GM23338 (cell line): Measurements from ENCODE around the gene ARHGEF16. TPM values are rescaled to one million over a fixed set of nuclear protein-coding genes. Genes with fewer than 3 reads are reported as not detected.

Source experiments
- ATAC-seq: fragments of 200-7000 bp; cut with Tn5 transposase; 3 replicates; pipeline ENCODE4 v1.9.1; 2020
- DNase-seq: peaks from one replicate; pipeline ENCODE4 v3.0.0-alpha.2; 2015; ENCODE audit warnings: low spot score
- H2AFZ ChIP-seq: fragments of 200-600 bp; sonication (generic); 2 replicates; pipeline ENCODE4 v1.8.0; 2016; ENCODE audit warnings: antibody characterized with exemption, mild to moderate bottlenecking, moderate library complexity
- H3F3A ChIP-seq: fragments of 200-600 bp; sonication (generic); replicated peaks from 2 replicates; pipeline ENCODE4 v1.8.0; 2017; ENCODE audit warnings: antibody characterized with exemption, mixed run types, low read depth
- H3K27ac ChIP-seq: fragments of 200-600 bp; sonication (generic); 2 replicates; pipeline ENCODE4 v1.6.1; 2016; ENCODE audit warnings: low read depth
- H3K27me3 ChIP-seq: fragments of 200-600 bp; sonication (generic); 2 replicates; pipeline ENCODE4 v1.8.0; 2016; ENCODE audit warnings: mild to moderate bottlenecking, mixed run types, moderate library complexity; ENCODE audit not compliant: insufficient read depth
- H3K36me3 ChIP-seq: fragments of 200-600 bp; sonication (generic); 2 replicates; pipeline ENCODE4 v1.8.0; 2016; ENCODE audit warnings: mild to moderate bottlenecking; ENCODE audit not compliant: insufficient read depth
- H3K4me1 ChIP-seq: fragments of 200-600 bp; sonication (generic); 2 replicates; pipeline ENCODE4 v1.8.0; 2016; ENCODE audit warnings: mild to moderate bottlenecking, moderate library complexity; ENCODE audit not compliant: insufficient read depth
- H3K4me2 ChIP-seq: fragments of 200-600 bp; sonication (generic); 2 replicates; pipeline ENCODE4 v1.7.1; 2017; ENCODE audit warnings: mixed run types
- H3K4me3 ChIP-seq: fragments of 200-600 bp; sonication (generic); 2 replicates; pipeline ENCODE4 v1.6.1; 2016; ENCODE audit warnings: mixed run types
- H3K79me2 ChIP-seq: fragments of 200-600 bp; sonication (generic); replicated peaks from 2 replicates; pipeline ENCODE4 v1.8.0; 2017; ENCODE audit warnings: mild to moderate bottlenecking; ENCODE audit not compliant: insufficient read depth
- H3K9me2 ChIP-seq: fragments of 200-600 bp; sonication (generic); 2 replicates; pipeline ENCODE4 v1.8.0; 2017; ENCODE audit not compliant: insufficient read depth
- H4K20me1 ChIP-seq: fragments of 200-600 bp; sonication (generic); replicated peaks from 2 replicates; pipeline ENCODE4 v1.8.0; 2017; ENCODE audit warnings: mild to moderate bottlenecking; ENCODE audit not compliant: insufficient read depth
- H3K27ac Mint-ChIP-seq: 2 replicates; pipeline ENCODE4 v1.8.0; 2020; ENCODE audit warnings: inconsistent platforms, mild to moderate bottlenecking, moderate library complexity, mixed read lengths
- H3K27me3 Mint-ChIP-seq: 3 replicates; pipeline ENCODE4 v1.8.0; 2022; ENCODE audit warnings: low read depth, mild to moderate bottlenecking, moderate library complexity, mixed read lengths, inconsistent platforms; ENCODE audit not compliant: insufficient read depth, poor library complexity
- H3K36me3 Mint-ChIP-seq: 3 replicates; pipeline ENCODE4 v1.8.0; 2021; ENCODE audit warnings: low read depth, mild to moderate bottlenecking, inconsistent platforms, moderate library complexity, mixed read lengths
- H3K4me1 Mint-ChIP-seq: 3 replicates; pipeline ENCODE4 v1.8.0; 2020; ENCODE audit warnings: mild to moderate bottlenecking, inconsistent platforms, mixed read lengths
- H3K4me3 Mint-ChIP-seq: 3 replicates; pipeline ENCODE4 v1.8.0; 2021; ENCODE audit warnings: moderate library complexity, mild to moderate bottlenecking, inconsistent platforms, mixed read lengths
- H3K9me3 Mint-ChIP-seq: 3 replicates; pipeline ENCODE4 v1.8.0; 2020; ENCODE audit warnings: moderate library complexity, mild to moderate bottlenecking, inconsistent platforms, mixed read lengths
- CREB1 ChIP-seq: fragments of 250-450 bp; sonication (Bioruptor Pico); IDR thresholded peaks from 2 replicates; pipeline ENCODE4 v1.5.0; 2020; ENCODE audit warnings: low read depth, mild to moderate bottlenecking, moderate library complexity
- EZH2 ChIP-seq: fragments of 200-600 bp; sonication (generic); IDR thresholded peaks from one replicate; pipeline ENCODE4 v1.8.0; 2017; ENCODE audit warnings: antibody characterized with exemption, mild to moderate bottlenecking, low read depth; ENCODE audit not compliant: unreplicated experiment
- EZH2phosphoT487 ChIP-seq: fragments of 200-600 bp; sonication (generic); IDR thresholded peaks from one replicate; pipeline ENCODE4 v1.8.1; 2018; ENCODE audit warnings: antibody characterized with exemption; ENCODE audit not compliant: unreplicated experiment
- JUNB ChIP-seq: IDR thresholded peaks from one replicate; pipeline ENCODE4 v1.6.1; 2016; ENCODE audit warnings: antibody characterized with exemption; ENCODE audit not compliant: unreplicated experiment
- NANOG ChIP-seq: IDR thresholded peaks from 2 replicates; pipeline ENCODE4 v1.6.1; 2016; ENCODE audit warnings: antibody characterized with exemption, borderline replicate concordance
- POLR2AphosphoS5 ChIP-seq: IDR thresholded peaks from 2 replicates; pipeline ENCODE4 v1.6.1; 2016; ENCODE audit warnings: antibody characterized with exemption, low read depth
- REST ChIP-seq: IDR thresholded peaks from one replicate; pipeline ENCODE4 v1.6.1; 2018; ENCODE audit warnings: antibody characterized with exemption; ENCODE audit not compliant: unreplicated experiment
- STAT1 ChIP-seq: IDR thresholded peaks from one replicate; pipeline ENCODE4 v1.6.1; 2016; ENCODE audit warnings: antibody characterized with exemption; ENCODE audit not compliant: unreplicated experiment
- ZNF114 ChIP-seq: fragments of 250-450 bp; sonication (Bioruptor Pico); IDR thresholded peaks from 2 replicates; pipeline ENCODE4 v1.5.0; 2020; ENCODE audit warnings: mild to moderate bottlenecking, moderate library complexity
- ZNF331 ChIP-seq: fragments of 250-450 bp; sonication (Bioruptor Pico); IDR thresholded peaks from 2 replicates; pipeline ENCODE4 v1.5.0; 2020; ENCODE audit warnings: low read depth, mild to moderate bottlenecking, moderate library complexity
- ZNF462 ChIP-seq: fragments of 250-450 bp; sonication (Bioruptor Pico); IDR thresholded peaks from 2 replicates; pipeline ENCODE4 v1.5.0; 2020; ENCODE audit warnings: mild to moderate bottlenecking, moderate library complexity
- polyA plus RNA-seq: library from polyadenylated mRNA; unstranded; fragments of >200 nt; fragmentation: Nextera tagmentation; extraction: Ambion mirVana; gene quantifications from 2 replicates; pipeline ENCODE4 v1.2.1, GENCODE V29; 2016
- total RNA-seq: library from RNA; depleted of rRNA; stranded (reverse); fragments of >200 nt; shearing (Covaris generic); gene quantifications from 2 replicates; pipeline ENCODE4 v1.2.3, GENCODE V29; 2014
- TF ChIP-seq, protein P1 (sequence below), 2 experiments: fragments of 200-600 bp in 1 of 2; sonication (generic) in 1 of 2; conservative IDR thresholded peaks; 2 replicates each; pipeline versions ENCODE4 v1.5.1 to v1.6.1; 2016 to 2017; ENCODE audit warnings: antibody characterized with exemption in 2 of 2, low read depth in 2 of 2, mild to moderate bottlenecking in 2 of 2, moderate library complexity in 1 of 2

Gene ARHGEF16
- total and polyA plus RNA-seq, 2 experiments from 2014 or later: 12.2 to 29.3 TPM

DNA sequence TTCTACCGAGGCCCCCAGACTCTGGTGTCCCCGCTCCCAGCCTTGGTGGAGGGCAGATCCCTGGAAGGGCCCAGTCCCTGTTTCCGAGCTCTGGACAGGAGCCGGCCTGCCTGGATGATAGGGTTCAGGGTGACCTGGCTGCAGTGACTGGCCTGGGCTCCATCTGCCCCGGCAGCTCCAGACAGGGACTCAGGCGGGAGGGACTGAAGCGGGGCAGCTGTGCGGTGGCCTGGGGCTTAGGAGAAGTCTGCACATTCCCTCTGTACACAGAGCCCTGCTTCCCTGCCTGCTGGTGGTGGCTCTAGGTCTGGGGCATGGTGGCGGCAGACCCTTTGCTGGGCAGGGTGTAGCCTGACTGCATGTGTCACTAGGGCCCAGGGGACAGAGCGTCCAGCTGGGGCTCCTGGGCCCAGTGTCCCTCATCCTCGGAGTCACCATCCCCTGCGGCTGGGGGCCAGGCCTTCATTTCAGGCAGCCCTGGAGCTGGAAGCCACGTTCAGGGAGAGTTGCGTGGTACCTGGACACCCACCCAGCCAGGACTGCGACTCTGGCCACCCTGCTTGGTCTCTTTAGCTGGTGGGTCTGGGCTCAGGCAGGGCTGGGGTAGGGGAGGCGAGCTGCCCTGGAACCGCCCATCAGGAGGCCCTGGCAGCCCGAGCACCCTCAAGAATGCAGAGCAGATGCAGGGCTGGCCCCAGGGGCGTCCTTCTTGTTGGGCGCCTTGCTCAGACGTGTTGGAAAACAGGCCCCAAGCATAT, 9.6 kb downstream of the ARHGEF16 start (continued):
- TF ChIP-seq, protein P1, sequence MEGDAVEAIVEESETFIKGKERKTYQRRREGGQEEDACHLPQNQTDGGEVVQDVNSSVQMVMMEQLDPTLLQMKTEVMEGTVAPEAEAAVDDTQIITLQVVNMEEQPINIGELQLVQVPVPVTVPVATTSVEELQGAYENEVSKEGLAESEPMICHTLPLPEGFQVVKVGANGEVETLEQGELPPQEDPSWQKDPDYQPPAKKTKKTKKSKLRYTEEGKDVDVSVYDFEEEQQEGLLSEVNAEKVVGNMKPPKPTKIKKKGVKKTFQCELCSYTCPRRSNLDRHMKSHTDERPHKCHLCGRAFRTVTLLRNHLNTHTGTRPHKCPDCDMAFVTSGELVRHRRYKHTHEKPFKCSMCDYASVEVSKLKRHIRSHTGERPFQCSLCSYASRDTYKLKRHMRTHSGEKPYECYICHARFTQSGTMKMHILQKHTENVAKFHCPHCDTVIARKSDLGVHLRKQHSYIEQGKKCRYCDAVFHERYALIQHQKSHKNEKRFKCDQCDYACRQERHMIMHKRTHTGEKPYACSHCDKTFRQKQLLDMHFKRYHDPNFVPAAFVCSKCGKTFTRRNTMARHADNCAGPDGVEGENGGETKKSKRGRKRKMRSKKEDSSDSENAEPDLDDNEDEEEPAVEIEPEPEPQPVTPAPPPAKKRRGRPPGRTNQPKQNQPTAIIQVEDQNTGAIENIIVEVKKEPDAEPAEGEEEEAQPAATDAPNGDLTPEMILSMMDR (conservative IDR thresholded peaks at IDR 0.05; ENCODE audit: low read depth in 2 of 2): no peak
- TF ChIP-seq CREB1 (CRISPR knock-in tag): no peak

GRCh38 chr1:3464649-3465025, 10.2 kb downstream of the ARHGEF16 start:
- Histone ChIP-seq H3K27me3 (no peaks in the 10 kb centered on the region), H3K9me2 (no peaks in the 10 kb centered on the region), H3K79me2 (no peaks in the 10 kb centered on the region), H3K4me1 (no peaks in the 10 kb centered on the region), H3K4me3 (no peak overlapping the region), H3K4me2 (no peak overlapping the region), H3K36me3 (no peaks in the 10 kb centered on the region), H2AFZ (no peak overlapping the region), H3F3A (no peaks in the 10 kb centered on the region), H3K27ac (no peak overlapping the region), H4K20me1 (no peaks in the 10 kb centered on the region)
- H3K27me3 Mint-ChIP-seq: peaks cover 5% of the 10 kb centered on the region
- H3K4me3 Mint-ChIP-seq: no peak overlapping the region
- H3K27ac Mint-ChIP-seq: no peak overlapping the region
- H3K9me3 Mint-ChIP-seq: no peaks in the 10 kb centered on the region
- peaks cover under 1% of the 10 kb centered on the region; the same call in 1 of the 3 replicates for H3K4me1 Mint-ChIP-seq
- DNase-seq (no peak), ATAC-seq (no peak)
- H3K36me3 Mint-ChIP-seq: no peaks in the 10 kb centered on the region; the same call in 2 of the 3 replicates
- no peak for TF ChIP-seq EZH2phosphoT487
- TF ChIP-seq ZNF331 (CRISPR knock-in tag): no peak
- TF ChIP-seq EZH2: no peak
- no peak for TF ChIP-seq REST
- TF ChIP-seq NANOG: no peak
- TF ChIP-seq CREB1 (CRISPR knock-in tag): no peak
- TF ChIP-seq STAT1: no peak
- no peak for TF ChIP-seq ZNF462 (CRISPR knock-in tag)
- TF ChIP-seq ZNF114 (CRISPR knock-in tag): no peak
- TF ChIP-seq POLR2AphosphoS5: no peak
- no peak for TF ChIP-seq JUNB
